Activated CD4-positive, alpha-beta memory T cell treated with anti-CD3 and anti-CD28 coated beads, Interleukin-2, amount 10 ng/mL, durations not matched to agents 7 days and 5 days (primary cell): Measurements from ENCODE around the gene RAD52. TPM values are rescaled to one million over a fixed set of nuclear protein-coding genes. Genes with fewer than 3 reads are reported as not detected.

ENCODE experiments used
- CTCF ChIA-PET: fragments of 350-600 bp; sonication (Branson Sonifier 250); formaldehyde crosslinking; loops from one replicate; lab custom pipeline; 2021; ENCODE audit warnings: antibody characterized with exemption, inconsistent platforms; lab: Charles Lee
- POLR2A ChIA-PET: fragments of 350-600 bp; sonication (Branson Sonifier 250); formaldehyde crosslinking; loops from one replicate; lab custom pipeline; 2021; ENCODE audit warnings: antibody characterized with exemption; lab: Charles Lee
- DNase-seq: peaks from one replicate; pipeline ENCODE4 v3.0.0-alpha.2; 2020
- H3K27ac Mint-ChIP-seq: one replicate; pipeline ENCODE4 v1.8.0; 2021; ENCODE audit warnings: mild to moderate bottlenecking, mixed read lengths
- H3K27me3 Mint-ChIP-seq: one replicate; pipeline ENCODE4 v1.8.0; 2021; ENCODE audit warnings: mixed read lengths
- H3K36me3 Mint-ChIP-seq: one replicate; pipeline ENCODE4 v1.8.0; 2021; ENCODE audit warnings: low read depth, mixed read lengths
- H3K4me1 Mint-ChIP-seq: one replicate; pipeline ENCODE4 v1.8.0; 2021; ENCODE audit warnings: mixed read lengths
- H3K4me3 Mint-ChIP-seq: one replicate; pipeline ENCODE4 v1.8.0; 2021; ENCODE audit warnings: mild to moderate bottlenecking, mixed read lengths
- H3K9me3 Mint-ChIP-seq: one replicate; pipeline ENCODE4 v1.8.0; 2021; ENCODE audit warnings: mixed read lengths
- total RNA-seq, 2 experiments: library from RNA; stranded (reverse); gene quantifications; one replicate each; pipeline ENCODE4 v1.2.3, GENCODE V29; 2021

Gene RAD52
- total RNA-seq, 2 experiments from 2014 or later, result 14.5 to 14.9 TPM

DNA sequence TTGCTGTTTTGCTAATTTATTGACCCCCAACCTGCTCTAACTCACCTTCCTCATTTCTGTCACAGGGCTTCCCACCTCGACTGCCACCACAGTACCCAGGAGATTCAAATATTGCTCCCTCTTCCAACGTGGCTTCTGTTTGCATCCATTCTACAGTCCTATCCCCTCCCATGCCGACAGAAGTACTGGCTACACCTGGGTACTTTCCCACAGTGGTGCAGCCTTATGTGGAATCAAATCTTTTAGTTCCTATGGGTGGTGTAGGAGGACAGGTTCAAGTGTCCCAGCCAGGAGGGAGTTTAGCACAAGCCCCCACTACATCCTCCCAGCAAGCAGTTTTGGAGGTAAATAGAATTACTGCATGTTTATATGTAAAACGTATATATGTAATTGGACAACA, 68.8 kb downstream of the RAD52 start:
- Mint-ChIP-seq H3K4me1 (no peaks in the 10 kb centered on the region), H3K4me3 (no peak overlapping the region), H3K27me3 (no peaks in the 10 kb centered on the region), H3K9me3 (no peaks in the 10 kb centered on the region), H3K36me3 (peaks cover 66% of the 10 kb centered on the region), H3K27ac (no peak overlapping the region)
- DNase-seq, result no peak
- CTCF ChIA-PET, result interaction anchor here (0.7 kb wide), 1 partner anchor 18 kb away, joined by 3 read pairs; no protein-coding TSS in a partner anchor
- POLR2A ChIA-PET, result no interaction called here

GRCh38 chr12:879641-880040, 69.9 kb downstream of the RAD52 start:
- peaks cover 60% of the 10 kb centered on the region for H3K36me3 Mint-ChIP-seq

GRCh38 chr12:873954-874353, 75.5 kb downstream of the RAD52 start:
- POLR2A ChIA-PET, result interaction anchor here (1.1 kb wide), 1 partner anchor 298 kb away, joined by 3 read pairs; no protein-coding TSS in a partner anchor
- Mint-ChIP-seq H3K27ac (no peak overlapping the region), H3K27me3 (no peaks in the 10 kb centered on the region), H3K36me3 (peaks cover 36% of the 10 kb centered on the region), H3K4me1 (peaks cover 5% of the 10 kb centered on the region), H3K9me3 (no peaks in the 10 kb centered on the region), H3K4me3 (no peak overlapping the region)
- no peak for DNase-seq
- CTCF ChIA-PET, result interaction anchor here (0.9 to 1.0 kb wide), 2 partner anchors 75 to 76 kb away, joined by 4 read pairs; partner anchors contain the start of gene RAD52

More at GRCh38 chr12:879641-880040, 69.9 kb downstream of the RAD52 start:
- H3K27me3 Mint-ChIP-seq, result no peaks in the 10 kb centered on the region
- no peak for DNase-seq
- H3K4me1 Mint-ChIP-seq, result no peaks in the 10 kb centered on the region
- POLR2A ChIA-PET, result interaction anchor here (0.8 kb wide), 2 partner anchors 18 to 26 kb away, joined by 3 read pairs; no protein-coding TSS in a partner anchor
- H3K9me3 Mint-ChIP-seq, result no peaks in the 10 kb centered on the region
- CTCF ChIA-PET, result interaction anchor here (0.5 to 0.6 kb wide), 2 partner anchors 56 to 427 kb away, joined by 3 to 4 read pairs; no protein-coding TSS in a partner anchor
- no peak overlapping the region for H3K27ac Mint-ChIP-seq
- H3K4me3 Mint-ChIP-seq, result no peak overlapping the region

- Mint-ChIP-seq H3K9me3 (no peaks in the 10 kb centered on the region), H3K27ac (no peak overlapping the region), H3K27me3 (no peaks in the 10 kb centered on the region), H3K4me1 (peaks cover 5% of the 10 kb centered on the region), H3K4me3 (no peak overlapping the region), H3K36me3 (peaks cover 44% of the 10 kb centered on the region)
- no peak for DNase-seq
- ChIA-PET CTCF (no interaction called here), POLR2A (no interaction called here)
Observed at GRCh38 chr12:870378-870777, 79.1 kb downstream of the RAD52 start.

- CTCF ChIA-PET, result interaction anchor here (1.8 kb wide), 1 partner anchor 9 kb away, joined by 3 read pairs; no protein-coding TSS in a partner anchor
Observed at GRCh38 chr12:868722-869121, 80.8 kb downstream of the RAD52 start.

DNA sequence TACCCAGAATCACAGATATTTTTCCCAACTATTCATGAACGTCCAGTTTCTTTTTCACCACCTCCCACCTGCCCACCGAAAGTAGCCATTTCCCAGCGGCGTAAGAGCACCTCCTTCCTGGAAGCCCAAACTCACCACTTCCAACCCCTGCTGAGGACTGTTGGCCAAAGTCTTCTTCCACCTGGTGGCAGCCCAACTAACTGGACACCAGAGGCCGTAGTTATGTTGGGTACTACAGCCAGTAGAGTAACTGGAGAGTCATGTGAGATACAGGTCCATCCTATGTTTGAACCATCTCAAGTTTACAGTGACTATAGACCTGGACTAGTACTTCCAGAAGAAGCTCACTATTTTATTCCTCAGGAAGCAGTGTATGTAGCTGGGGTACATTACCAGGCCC, 81.6 kb downstream of the RAD52 start:
- H3K4me1 Mint-ChIP-seq, result no peaks in the 10 kb centered on the region
- ChIA-PET CTCF (no interaction called here), POLR2A (no interaction called here)
- no peaks in the 10 kb centered on the region for H3K27me3 Mint-ChIP-seq
- peaks cover 41% of the 10 kb centered on the region for H3K36me3 Mint-ChIP-seq
- DNase-seq, result no peak
- no peaks in the 10 kb centered on the region for H3K9me3 Mint-ChIP-seq
- no peak overlapping the region for H3K27ac Mint-ChIP-seq
- H3K4me3 Mint-ChIP-seq, result no peak overlapping the region

More at GRCh38 chr12:868722-869121, 80.8 kb downstream of the RAD52 start:
- Mint-ChIP-seq H3K4me1 (peaks cover 1% of the 10 kb centered on the region), H3K4me3 (no peak overlapping the region), H3K27ac (no peak overlapping the region), H3K9me3 (no peaks in the 10 kb centered on the region), H3K36me3 (peaks cover 48% of the 10 kb centered on the region), H3K27me3 (no peaks in the 10 kb centered on the region)
- POLR2A ChIA-PET, result no interaction called here
- DNase-seq, result no peak

- H3K9me3 Mint-ChIP-seq, result no peaks in the 10 kb centered on the region
- ChIA-PET POLR2A (no interaction called here), CTCF (interaction anchor here (1.1 kb wide), 1 partner anchor 85 kb away, joined by 3 read pairs; no protein-coding TSS in a partner anchor)
- no peak overlapping the region for H3K4me3 Mint-ChIP-seq
- peaks cover 1% of the 10 kb centered on the region for H3K4me1 Mint-ChIP-seq
- H3K27ac Mint-ChIP-seq, result no peak overlapping the region
- H3K27me3 Mint-ChIP-seq, result no peaks in the 10 kb centered on the region
- peaks cover 54% of the 10 kb centered on the region for H3K36me3 Mint-ChIP-seq
- DNase-seq, result no peak
Observed at GRCh38 chr12:865614-866013, 83.9 kb downstream of the RAD52 start.

GRCh38 chr12:863285-863684, 86.2 kb downstream of the RAD52 start:
- H3K27me3 Mint-ChIP-seq, result no peaks in the 10 kb centered on the region
- H3K9me3 Mint-ChIP-seq, result no peaks in the 10 kb centered on the region
- ChIA-PET POLR2A (no interaction called here), CTCF (interaction anchor here (1.2 kb wide), 2 partner anchors 43 to 293 kb away, joined by 4 read pairs; no protein-coding TSS in a partner anchor)
- H3K4me1 Mint-ChIP-seq, result peaks cover 5% of the 10 kb centered on the region
- peaks cover 63% of the 10 kb centered on the region for H3K36me3 Mint-ChIP-seq
- DNase-seq, result no peak
- no peak overlapping the region for H3K27ac Mint-ChIP-seq
- H3K4me3 Mint-ChIP-seq, result no peak overlapping the region

DNA sequence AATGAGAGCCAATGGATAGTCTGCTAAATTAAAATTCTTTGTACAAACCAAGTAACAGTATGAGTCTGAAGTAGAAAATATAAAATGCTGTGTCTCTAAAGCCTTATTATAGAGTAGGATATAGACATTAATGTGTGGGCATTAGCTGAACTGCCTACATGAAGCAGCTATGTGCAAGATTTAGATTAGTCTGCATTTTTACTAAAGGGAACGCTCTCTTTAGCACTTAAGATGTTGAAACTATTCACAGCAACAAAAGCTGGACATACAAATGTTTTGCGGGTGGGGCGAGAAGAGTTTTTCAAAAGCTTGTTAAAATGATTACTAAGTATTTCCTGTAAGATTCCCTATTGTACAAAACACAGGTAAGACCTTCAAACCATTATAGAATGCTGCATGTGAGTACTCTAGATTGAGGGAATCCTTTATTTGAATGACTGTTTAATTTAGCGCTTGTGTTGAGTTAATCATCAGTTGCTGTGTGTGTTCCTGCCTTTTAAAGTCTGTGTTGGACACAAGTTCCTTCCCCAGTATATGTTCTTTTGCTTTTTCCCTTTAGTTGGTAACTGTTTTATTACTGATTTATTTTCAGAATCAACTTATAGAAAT, 87.1 kb downstream of the RAD52 start:
- no peaks in the 10 kb centered on the region for H3K27me3 Mint-ChIP-seq
- H3K27ac Mint-ChIP-seq, result no peak overlapping the region
- CTCF ChIA-PET, result no interaction called here
- peaks cover 5% of the 10 kb centered on the region for H3K4me1 Mint-ChIP-seq
- H3K36me3 Mint-ChIP-seq, result peaks cover 65% of the 10 kb centered on the region
- H3K4me3 Mint-ChIP-seq, result no peak overlapping the region
- no peaks in the 10 kb centered on the region for H3K9me3 Mint-ChIP-seq
- POLR2A ChIA-PET, result interaction anchor here (1.4 kb wide), 1 partner anchor 17 kb away, joined by 3 read pairs; no protein-coding TSS in a partner anchor
- DNase-seq, result no peak

Other genes starting within 250 kb of the RAD52 start
- gene WNK1, start 197.1 kb downstream of the RAD52 start, total RNA-seq, result 100 to 1,000 TPM; 154 to 180 TPM
- gene ERC1, start 41.5 kb upstream of the RAD52 start, total RNA-seq, result 10 to 100 TPM; 33.5 to 37.9 TPM